ENCODE results near the gene PPP2R2C.

The PPP2R2C gene

DNA sequence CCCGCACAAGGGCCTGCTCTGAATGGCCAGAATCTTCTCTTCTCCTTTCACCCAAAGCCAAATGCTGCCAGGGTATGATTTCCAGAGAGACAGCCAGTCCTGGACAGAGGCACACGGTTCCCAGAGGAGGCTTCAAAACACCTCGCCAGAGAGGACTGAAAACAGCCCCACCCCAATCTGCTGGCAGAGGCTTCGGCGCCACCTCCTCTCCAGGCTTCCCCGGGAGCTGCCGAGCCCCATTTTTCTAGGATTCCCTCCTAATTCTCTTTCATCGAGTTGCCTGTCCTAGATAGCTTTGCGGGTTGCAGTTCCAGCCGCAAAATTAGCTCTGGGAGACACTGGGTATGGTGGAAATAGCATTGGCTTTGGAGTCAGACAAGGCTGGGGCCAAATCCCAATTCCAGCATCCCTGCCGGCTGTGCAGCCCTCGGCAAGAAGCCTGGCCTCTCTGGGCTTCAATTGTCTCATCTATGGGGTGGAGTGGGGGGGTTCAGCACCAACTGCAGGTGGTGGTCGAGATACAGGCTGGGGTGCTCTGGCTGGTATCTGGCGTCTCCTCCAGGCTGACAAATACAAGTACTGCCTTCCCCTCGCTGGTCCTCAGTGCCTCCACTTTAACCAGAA, 22.6 kb downstream of the PPP2R2C start:
- DNase-seq (ENCODE audit: low read depth in 2 of 2) = no peak

DNA sequence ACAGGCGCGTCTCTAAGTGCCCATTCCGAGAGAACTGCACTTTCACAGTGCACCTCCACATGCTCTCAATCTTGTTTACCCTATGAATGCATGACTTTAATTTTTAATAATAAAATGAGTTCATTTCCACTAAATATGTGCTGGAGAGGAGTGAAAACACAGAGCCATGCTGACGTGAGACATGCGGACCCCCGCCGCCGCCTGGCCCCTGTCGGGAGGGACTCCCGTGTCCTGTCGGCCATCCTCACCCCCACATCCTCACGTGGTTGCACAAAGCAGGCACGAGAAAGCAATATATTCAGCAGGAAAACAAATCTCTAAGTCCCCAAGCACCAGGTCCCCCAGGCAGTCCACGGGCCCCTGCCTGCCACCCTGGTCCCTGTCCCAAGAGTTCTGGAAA, 23.1 kb downstream of the PPP2R2C start:
- DNase-seq (ENCODE audit: low read depth in 2 of 2) = no peak

- DNase-seq (ENCODE audit: low read depth in 2 of 2) = no peak
Observed at GRCh38 chr4:6448476-6449170, 23.8 kb downstream of the PPP2R2C start.

DNA sequence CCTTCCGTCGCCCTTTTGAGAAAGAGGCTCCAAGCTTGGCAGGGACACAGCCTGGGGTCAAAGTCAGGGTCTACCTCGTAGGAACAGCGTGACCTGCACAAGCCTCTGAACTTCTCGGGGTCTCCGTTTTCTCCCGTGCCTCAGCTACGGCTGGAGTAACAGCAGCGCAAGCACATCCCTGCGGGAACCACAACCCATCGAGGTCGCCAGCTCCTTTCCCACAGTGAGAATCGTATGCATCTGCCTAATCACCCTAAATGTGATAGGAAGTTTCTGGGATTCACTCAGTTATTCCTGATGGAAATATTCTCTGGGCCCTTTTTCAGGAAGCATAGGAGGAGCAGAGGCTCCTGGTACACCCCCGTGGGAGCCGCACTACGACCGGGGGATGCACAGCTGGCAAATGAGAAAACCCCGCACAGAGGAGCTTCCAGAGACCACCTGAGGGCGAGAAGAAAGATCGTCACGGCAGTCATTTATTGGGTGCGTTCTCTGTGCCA, 24.7 kb downstream of the PPP2R2C start:
- no peak for DNase-seq (ENCODE audit: low read depth in 2 of 2)

DNA sequence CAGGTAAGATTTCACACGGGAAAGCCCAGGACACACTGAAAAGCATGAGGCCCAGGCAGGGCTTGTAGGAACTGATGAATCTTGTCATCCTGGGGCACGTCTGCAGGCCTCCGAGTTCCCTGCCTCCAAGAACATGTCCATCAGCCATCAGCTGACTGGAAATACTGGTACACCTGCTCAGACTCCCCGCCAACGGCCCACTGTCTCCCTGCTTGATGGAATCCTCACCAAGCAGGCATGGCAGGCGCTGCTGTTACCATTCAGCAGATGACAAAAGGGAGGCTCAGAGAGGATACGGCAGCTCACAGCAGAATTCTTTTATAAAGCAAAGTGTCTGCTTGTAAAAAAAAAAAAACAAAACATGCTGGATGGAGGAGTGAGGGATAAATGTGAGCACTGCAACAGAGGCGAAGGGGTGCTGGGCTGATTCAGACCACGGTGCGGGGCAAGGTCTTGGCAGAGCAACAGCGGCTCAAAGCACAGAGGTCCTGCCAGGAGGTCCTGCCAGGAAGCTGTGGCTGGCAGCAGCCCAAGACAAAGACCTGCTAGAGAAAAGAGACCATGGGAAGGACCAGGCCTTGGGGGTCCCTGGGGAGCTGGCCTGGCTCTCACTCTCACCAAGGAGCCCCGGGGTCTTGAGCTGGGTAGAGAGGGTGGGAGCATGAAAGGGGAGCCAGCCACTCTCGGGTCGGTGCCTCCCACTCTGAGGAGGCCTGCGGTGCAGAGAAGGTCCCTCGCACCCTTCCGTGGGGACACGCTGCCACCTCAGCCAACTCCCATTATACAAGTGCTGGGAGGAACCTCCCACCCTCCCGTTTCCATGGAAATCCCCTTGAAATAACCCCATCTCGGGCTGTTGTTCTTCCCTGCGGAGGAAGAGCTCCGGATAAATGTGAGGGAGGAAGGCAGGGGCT, 25.6 kb downstream of the PPP2R2C start:
- DNase-seq (ENCODE audit: low read depth in 2 of 2) = no peak

GRCh38 chr4:6446130-6446482, 26.3 kb downstream of the PPP2R2C start:
- DNase-seq (ENCODE audit: low read depth in 2 of 2) = no peak

- DNase-seq (ENCODE audit: low read depth in 2 of 2) = no peak
Observed at GRCh38 chr4:6445403-6446129, 26.8 kb downstream of the PPP2R2C start.

DNA sequence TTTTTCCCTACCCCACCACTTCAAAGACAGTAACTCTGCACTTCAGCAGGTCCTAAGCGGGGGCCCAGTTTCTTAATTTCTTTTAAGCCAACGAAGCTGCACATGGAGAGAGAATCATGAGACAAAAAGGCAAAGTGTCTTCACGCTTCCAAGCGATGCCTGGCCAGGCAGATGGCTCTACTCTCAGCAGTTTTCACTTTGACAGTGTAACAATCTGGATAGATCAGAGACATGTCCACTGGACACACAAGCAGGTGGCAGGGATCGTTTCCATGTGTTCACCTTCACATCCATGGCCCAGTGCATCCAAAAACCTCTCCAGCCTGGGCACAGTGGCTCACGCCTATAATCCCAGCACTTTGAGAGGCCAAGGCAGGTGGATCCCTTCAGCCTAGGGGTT, 27.8 kb downstream of the PPP2R2C start:
- no peak for DNase-seq (ENCODE audit: low read depth in 2 of 2)

DNA sequence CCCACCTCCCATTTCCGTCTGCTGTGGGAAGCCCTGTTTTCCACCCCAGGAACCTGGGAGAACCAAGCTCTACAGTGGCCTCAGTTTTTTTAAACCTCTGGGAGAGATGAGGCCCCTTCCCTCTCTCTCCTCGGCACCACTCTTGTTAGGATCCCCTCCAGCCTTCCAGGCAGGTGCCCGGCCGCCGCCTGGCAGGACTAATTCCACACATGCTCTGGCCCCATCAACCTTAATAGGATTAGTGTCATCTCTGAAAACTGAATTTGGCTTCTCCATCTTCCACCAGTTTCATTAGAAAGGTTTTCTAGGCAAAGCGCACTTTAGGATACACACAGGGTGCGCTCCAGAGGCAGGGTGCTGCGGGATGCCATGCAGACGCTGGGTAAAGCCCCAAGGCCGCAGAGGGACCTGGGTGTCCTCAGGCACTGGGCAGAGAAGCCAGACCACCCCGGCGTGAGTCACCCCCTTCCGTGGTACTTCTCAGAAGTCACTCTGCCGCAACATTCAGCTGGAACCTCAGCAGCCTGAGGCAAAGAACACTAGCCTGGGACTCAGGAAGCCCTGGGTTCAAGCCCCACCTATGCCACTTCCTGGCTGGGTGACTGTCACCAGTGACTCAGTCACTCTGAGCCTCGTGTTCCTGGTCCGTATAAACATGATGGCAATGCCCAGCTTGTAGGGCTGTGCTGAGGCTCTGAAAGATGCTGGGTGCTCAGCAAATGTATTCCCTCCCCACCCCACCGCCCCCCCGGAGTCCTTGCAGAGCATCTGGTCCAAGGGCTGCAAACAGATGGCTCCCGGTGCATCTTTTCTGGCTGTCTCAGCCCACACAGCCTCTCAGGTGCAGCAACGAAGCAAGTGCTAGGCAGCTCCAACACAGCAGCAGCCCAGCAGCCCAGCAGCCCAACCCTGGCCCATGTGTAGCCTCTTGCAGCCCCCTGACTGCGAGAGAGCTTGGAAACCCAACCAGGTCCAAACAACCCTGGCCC, 29.1 kb downstream of the PPP2R2C start:
- DNase-seq (ENCODE audit: low read depth in 2 of 2) = no peak

DNA sequence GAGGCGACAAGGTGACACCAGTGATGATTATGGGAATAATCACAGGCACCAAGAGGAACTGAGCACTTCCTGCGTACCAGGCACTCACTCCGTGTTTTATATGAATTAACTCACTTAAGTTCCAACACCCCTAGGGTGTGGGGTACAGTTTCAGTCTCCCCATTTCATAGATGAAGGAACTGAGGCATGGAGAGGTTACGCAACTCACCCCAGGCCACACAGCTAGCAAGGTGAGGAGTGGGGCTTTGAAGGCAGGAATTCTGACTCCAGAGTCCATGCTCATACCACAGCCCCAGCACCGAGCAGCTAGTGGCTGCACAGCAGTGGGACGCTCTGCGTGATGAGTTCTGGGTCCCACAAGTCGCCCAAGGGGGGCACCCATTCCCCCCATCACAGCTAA, 29.9 kb downstream of the PPP2R2C start:
- DNase-seq (ENCODE audit: low read depth in 2 of 2) = no peak

GRCh38 chr4:6441758-6442157, 30.7 kb downstream of the PPP2R2C start:
- no peak for DNase-seq (ENCODE audit: low read depth in 2 of 2)

GRCh38 chr4:6441202-6441582, 31.2 kb downstream of the PPP2R2C start:
- DNase-seq (ENCODE audit: low read depth in 2 of 2) = no peak

GRCh38 chr4:6440506-6441201, 31.8 kb downstream of the PPP2R2C start:
- no peak for DNase-seq (ENCODE audit: low read depth in 2 of 2)

DNA sequence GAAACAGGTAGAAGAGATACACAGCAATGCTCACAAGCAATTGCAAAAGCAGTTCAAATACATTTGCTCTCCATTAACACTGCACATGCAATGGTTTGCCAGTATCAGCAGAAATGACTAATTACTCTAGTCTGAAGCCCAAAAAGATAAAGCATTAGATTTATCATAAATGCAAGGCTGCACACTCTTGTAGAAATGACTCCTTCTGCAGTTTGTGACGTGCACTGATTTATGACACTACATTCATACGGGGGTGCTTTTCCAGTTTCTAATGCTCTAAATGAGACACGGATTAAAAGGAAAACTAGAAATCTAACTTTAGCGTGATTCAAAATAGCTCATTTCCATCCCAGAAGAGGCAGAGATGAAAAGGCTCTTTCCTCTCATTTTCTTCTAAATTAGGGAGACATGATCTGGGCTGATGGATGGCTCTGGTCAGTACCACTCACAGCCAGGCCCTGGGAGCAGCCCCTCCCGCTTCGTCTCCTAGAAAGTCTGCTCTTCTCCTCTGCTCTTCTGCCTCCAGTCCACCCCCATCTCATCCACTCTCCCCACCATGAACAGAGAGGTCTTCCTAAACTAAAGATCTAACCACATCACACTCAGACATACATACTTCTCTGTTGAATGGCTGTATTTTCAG, 33.2 kb downstream of the PPP2R2C start:
- no peak for DNase-seq (ENCODE audit: low read depth in 2 of 2)

DNA sequence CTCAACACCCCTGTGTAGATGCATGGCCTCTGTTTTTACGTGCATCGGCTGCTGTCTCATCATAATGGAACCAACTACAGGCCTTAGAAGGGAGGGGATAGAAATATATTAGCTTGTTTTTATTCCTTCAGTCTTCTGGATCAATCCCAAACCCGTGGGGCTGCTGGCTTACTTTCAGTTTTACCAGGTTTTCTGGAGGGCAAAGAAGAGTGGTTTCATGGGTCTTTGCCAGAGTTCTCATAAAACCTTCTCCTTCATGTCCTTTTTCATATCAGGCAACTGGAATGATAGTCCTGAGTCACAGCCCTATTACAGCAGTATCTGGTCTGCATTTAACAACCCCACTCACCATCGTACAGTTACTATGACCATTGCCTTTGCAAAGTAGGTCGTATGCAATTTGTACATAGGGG, 34.6 kb downstream of the PPP2R2C start:
- DNase-seq (ENCODE audit: low read depth in 2 of 2) = no peak

GRCh38 chr4:6435010-6435409, 37.4 kb downstream of the PPP2R2C start:
- no peak for DNase-seq (ENCODE audit: low read depth in 2 of 2)

DNA sequence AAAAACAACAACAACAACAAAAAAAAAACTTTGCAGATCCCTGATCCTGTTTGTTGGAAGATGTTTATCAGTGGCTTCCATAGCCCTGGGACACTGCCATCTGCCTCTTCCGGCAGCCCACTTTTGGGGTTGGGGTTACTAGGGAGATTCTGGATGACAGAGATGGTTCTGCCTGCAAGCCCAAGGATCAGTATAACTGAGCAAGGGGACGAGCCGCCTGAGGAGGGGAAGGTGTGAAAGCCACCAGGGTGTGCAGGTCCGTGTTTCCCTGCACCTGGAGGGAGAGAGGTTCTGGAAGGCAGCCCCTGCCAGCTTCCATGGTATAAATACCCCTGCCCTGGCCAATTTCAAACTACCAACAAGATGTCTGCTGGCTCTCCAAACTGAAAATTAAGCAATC, 41.5 kb downstream of the PPP2R2C start:
- no peak for DNase-seq (ENCODE audit: low read depth in 2 of 2)

DNA sequence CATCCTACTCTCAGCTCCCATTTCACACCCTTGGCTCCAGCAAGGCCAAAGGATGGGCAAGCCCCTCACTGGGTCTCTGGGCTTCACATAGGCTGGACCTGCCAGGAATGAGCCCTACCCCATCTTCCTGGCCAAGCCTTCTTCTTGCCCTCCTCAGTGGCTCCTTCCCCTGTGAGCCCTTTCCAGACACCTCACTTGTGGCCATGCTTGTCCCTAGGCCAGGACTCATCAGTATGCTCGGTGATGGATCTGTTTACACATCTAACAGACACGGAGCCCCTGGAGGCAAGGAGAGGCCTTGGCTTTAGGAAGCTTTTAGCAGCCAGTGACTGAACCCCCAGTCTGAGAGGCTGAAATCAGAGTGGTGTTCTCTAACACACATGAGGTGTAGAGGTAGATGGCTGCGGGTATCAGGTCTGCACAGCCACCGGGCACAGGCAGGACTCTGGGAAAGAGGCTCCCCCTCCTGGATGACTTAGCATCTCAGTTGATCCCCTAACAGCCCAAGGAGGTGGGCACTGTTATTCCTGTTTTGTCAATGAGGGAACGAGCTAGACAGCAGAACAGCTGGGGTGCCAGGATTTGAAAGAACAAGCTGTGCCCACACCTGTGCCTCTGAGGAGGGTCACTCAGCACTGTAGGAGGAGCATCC, 44.8 kb downstream of the PPP2R2C start:
- no peak for DNase-seq (ENCODE audit: low read depth in 2 of 2)
